Measurements from ENCODE around the gene FCN1.

- no peak for TF ChIP-seq POLR2AphosphoS5 (IDR thresholded peaks at IDR 0.05; ENCODE audit: borderline replicate concordance, low read depth, low read length)
- TF ChIP-seq EZH2 (IDR thresholded peaks at IDR 0.05) = no peak
- no peak for TF ChIP-seq FOXP2 (optimal IDR thresholded peaks at IDR 0.05; ENCODE audit: control extremely low read depth, extremely low read length, insufficient read depth)
These were observed 54.3 kb downstream of the FCN1 start for GRCh38 chr9:134863306-134863902.

Data from SK-N-MC (cell line).